K562 (cell line): ENCODE results near the gene C6orf89. TPM values are rescaled to one million over a fixed set of nuclear protein-coding genes. Genes with fewer than 3 reads are reported as not detected.
A peak's percentile ranks its signal among the peaks of the same experiment; 100 is the strongest.

Experiments
- BACH1 ChIP-seq: fragments of 200-800 bp; sonication (Bioruptor generic); IDR thresholded peaks from 2 replicates; pipeline ENCODE4 v1.6.1; 2016; ENCODE audit warnings: missing genetic modification characterization, missing compliant biosample characterization
- DDX20 ChIP-seq: fragments of 450-650 bp; IDR thresholded peaks from 2 replicates; pipeline ENCODE4 v1.6.1; 2016; ENCODE audit warnings: missing genetic modification characterization, low read depth, mild to moderate bottlenecking, missing compliant biosample characterization, moderate library complexity
- E2F3 ChIP-seq: fragments of 250-450 bp; sonication (Bioruptor Pico); IDR thresholded peaks from 2 replicates; pipeline ENCODE4 v1.4.0; 2020; ENCODE audit warnings: mild to moderate bottlenecking
- HOXB6 ChIP-seq: fragments of 250-450 bp; sonication (Bioruptor Pico); IDR thresholded peaks from 2 replicates; pipeline ENCODE4 v1.5.1; 2022; ENCODE audit warnings: mild to moderate bottlenecking, borderline replicate concordance
- ID3 ChIP-seq, 2 experiments: fragments of 250-450 bp in 1 of 2; fragments of 450-650 bp in 1 of 2; sonication (Bioruptor Pico) in 1 of 2; IDR thresholded peaks; 2 replicates each; pipeline versions ENCODE4 v1.6.1 to v1.8.0; 2016 to 2021; ENCODE audit warnings: mild to moderate bottlenecking in 2 of 2, moderate library complexity in 2 of 2, missing compliant biosample characterization in 1 of 2, missing genetic modification characterization in 1 of 2
- MECOM ChIP-seq: fragments of 250-450 bp; sonication (Bioruptor Pico); IDR thresholded peaks from 2 replicates; pipeline ENCODE4 v1.8.0; 2022; ENCODE audit warnings: inconsistent platforms
- NCOA6 ChIP-seq: fragments of 450-650 bp; IDR thresholded peaks from 2 replicates; pipeline ENCODE4 v1.6.1; 2017; ENCODE audit warnings: mild to moderate bottlenecking
- NKRF ChIP-seq: fragments of 450-650 bp; IDR thresholded peaks from 2 replicates; pipeline ENCODE4 v1.6.1; 2016; ENCODE audit warnings: borderline replicate concordance
- NR4A1 ChIP-seq, 2 experiments: fragments of 250-450 bp in 1 of 2; fragments of 450-650 bp in 1 of 2; sonication (Bioruptor Pico) in 1 of 2; IDR thresholded peaks; 2 replicates each; pipeline versions ENCODE4 v1.4.0 to v1.6.1; 2016 to 2020; ENCODE audit warnings: mild to moderate bottlenecking in 2 of 2, missing compliant biosample characterization in 1 of 2, missing genetic modification characterization in 1 of 2, moderate library complexity in 1 of 2
- PURB ChIP-seq: sonication (generic); formaldehyde crosslinking; IDR thresholded peaks from 2 replicates; pipeline ENCODE4 v1.9.0; 2021; ENCODE audit warnings: low read depth, mild to moderate bottlenecking, missing genetic modification reagents
- STAG1 ChIP-seq: sonication (generic); formaldehyde crosslinking; IDR thresholded peaks from 2 replicates; pipeline ENCODE4 v1.5.0; 2020; ENCODE audit warnings: missing genetic modification reagents, borderline replicate concordance
- TAF9B ChIP-seq: fragments of 450-650 bp; IDR thresholded peaks from 2 replicates; pipeline ENCODE4 v1.6.1; 2018; ENCODE audit warnings: mild to moderate bottlenecking; ENCODE audit not compliant: partially characterized antibody
- TEAD2 ChIP-seq: fragments of 450-650 bp; IDR thresholded peaks from 2 replicates; pipeline ENCODE4 v1.6.1; 2016; ENCODE audit warnings: missing genetic modification characterization, control low read depth, missing compliant biosample characterization
- ZFPM2 ChIP-seq: fragments of 250-450 bp; sonication (Bioruptor Pico); IDR thresholded peaks from 2 replicates; pipeline ENCODE4 v1.5.1; 2022; ENCODE audit warnings: mild to moderate bottlenecking
- ZNF668 ChIP-seq: fragments of 250-450 bp; sonication (Bioruptor Pico); IDR thresholded peaks from 2 replicates; pipeline ENCODE4 v1.8.0; 2022; ENCODE audit warnings: mild to moderate bottlenecking, inconsistent platforms
- polyA plus RNA-seq, 8 experiments: library from polyadenylated mRNA; depleted of rRNA in 4 of 8; stranded (reverse) in 5 of 8; unstranded in 3 of 8; fragments of >200 nt; fragmentation: Nextera tagmentation in 2 of 8; fragmentation: Illumina TruSeq in 1 of 8; extraction: Ambion mirVana in 2 of 8; extraction: Trizol in 1 of 8; gene quantifications; 2 replicates each; pipeline versions ENCODE4 v1.2.1 to v1.2.3, GENCODE V29; 2011 to 2014; ENCODE audit warnings: inconsistent platforms in 1 of 8, missing spikeins in 1 of 8
- total RNA-seq, 7 experiments: library from RNA; depleted of rRNA in 6 of 7; stranded (reverse); fragments of >200 nt in 6 of 7; fragmentation: Illumina TruSeq in 2 of 7; extraction: Trizol in 2 of 7; gene quantifications; 2 replicates each; pipeline versions ENCODE4 v1.2.1 to v1.2.3, GENCODE V29; 2011 to 2021; ENCODE audit warnings: low replicate concordance in 1 of 7
- TF ChIP-seq, protein P1 (sequence below): fragments of 250-450 bp; sonication (Bioruptor Pico); IDR thresholded peaks from 2 replicates; pipeline ENCODE4 v1.8.0; 2021; ENCODE audit warnings: moderate library complexity, mild to moderate bottlenecking, inconsistent platforms
- TF ChIP-seq, protein P2 (sequence below): fragments of 200-800 bp; sonication (Bioruptor generic); IDR thresholded peaks from 2 replicates; pipeline ENCODE4 v1.6.1; 2016; ENCODE audit warnings: missing genetic modification characterization, missing compliant biosample characterization
- TF ChIP-seq, protein P3 (sequence below): fragments of 250-450 bp; sonication (Bioruptor Pico); IDR thresholded peaks from 2 replicates; pipeline ENCODE4 v1.5.0; 2020; ENCODE audit warnings: mild to moderate bottlenecking, borderline replicate concordance

C6orf89 gene
- total and polyA plus RNA-seq, 9 of the 15 experiments (the other 6 are each of a cell fraction or from before 2014, with no cell fraction given) = 35.2 to 111 (median 58.5) TPM

- no peak for TF ChIP-seq NCOA6
- TF ChIP-seq PURB = no peak
- TF ChIP-seq, protein P1, sequence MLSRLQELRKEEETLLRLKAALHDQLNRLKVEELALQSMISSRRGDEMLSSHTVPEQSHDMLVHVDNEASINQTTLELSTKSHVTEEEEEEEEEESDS (CRISPR knock-in tag) = 0 out of 2 replicates have a peak, but pooled peaks have one; percentile 25
- no peak for TF ChIP-seq NKRF
- no peak for TF ChIP-seq HOXB6 (CRISPR knock-in tag)
- peak; percentile 76; the same call in 1 of the 2 replicates for TF ChIP-seq ID3 (CRISPR knock-in tag; IDR thresholded peaks at IDR 0.05)
- peak; percentile 98 for TF ChIP-seq ID3 (tag; IDR thresholded peaks at IDR 0.05)
- peak; percentile 73; the same call in 1 of the 2 replicates for TF ChIP-seq ZFPM2 (CRISPR knock-in tag)
- TF ChIP-seq, protein P2, sequence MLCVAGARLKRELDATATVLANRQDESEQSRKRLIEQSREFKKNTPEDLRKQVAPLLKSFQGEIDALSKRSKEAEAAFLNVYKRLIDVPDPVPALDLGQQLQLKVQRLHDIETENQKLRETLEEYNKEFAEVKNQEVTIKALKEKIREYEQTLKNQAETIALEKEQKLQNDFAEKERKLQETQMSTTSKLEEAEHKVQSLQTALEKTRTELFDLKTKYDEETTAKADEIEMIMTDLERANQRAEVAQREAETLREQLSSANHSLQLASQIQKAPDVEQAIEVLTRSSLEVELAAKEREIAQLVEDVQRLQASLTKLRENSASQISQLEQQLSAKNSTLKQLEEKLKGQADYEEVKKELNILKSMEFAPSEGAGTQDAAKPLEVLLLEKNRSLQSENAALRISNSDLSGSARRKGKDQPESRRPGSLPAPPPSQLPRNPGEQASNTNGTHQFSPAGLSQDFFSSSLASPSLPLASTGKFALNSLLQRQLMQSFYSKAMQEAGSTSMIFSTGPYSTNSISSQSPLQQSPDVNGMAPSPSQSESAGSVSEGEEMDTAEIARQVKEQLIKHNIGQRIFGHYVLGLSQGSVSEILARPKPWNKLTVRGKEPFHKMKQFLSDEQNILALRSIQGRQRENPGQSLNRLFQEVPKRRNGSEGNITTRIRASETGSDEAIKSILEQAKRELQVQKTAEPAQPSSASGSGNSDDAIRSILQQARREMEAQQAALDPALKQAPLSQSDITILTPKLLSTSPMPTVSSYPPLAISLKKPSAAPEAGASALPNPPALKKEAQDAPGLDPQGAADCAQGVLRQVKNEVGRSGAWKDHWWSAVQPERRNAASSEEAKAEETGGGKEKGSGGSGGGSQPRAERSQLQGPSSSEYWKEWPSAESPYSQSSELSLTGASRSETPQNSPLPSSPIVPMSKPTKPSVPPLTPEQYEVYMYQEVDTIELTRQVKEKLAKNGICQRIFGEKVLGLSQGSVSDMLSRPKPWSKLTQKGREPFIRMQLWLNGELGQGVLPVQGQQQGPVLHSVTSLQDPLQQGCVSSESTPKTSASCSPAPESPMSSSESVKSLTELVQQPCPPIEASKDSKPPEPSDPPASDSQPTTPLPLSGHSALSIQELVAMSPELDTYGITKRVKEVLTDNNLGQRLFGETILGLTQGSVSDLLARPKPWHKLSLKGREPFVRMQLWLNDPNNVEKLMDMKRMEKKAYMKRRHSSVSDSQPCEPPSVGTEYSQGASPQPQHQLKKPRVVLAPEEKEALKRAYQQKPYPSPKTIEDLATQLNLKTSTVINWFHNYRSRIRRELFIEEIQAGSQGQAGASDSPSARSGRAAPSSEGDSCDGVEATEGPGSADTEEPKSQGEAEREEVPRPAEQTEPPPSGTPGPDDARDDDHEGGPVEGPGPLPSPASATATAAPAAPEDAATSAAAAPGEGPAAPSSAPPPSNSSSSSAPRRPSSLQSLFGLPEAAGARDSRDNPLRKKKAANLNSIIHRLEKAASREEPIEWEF (CRISPR knock-in tag) = peak; percentile 52; the same call in 1 of the 2 replicates
- peak; percentile 95 for TF ChIP-seq DDX20 (tag)
- TF ChIP-seq TAF9B = no peak
- TF ChIP-seq, protein P3, sequence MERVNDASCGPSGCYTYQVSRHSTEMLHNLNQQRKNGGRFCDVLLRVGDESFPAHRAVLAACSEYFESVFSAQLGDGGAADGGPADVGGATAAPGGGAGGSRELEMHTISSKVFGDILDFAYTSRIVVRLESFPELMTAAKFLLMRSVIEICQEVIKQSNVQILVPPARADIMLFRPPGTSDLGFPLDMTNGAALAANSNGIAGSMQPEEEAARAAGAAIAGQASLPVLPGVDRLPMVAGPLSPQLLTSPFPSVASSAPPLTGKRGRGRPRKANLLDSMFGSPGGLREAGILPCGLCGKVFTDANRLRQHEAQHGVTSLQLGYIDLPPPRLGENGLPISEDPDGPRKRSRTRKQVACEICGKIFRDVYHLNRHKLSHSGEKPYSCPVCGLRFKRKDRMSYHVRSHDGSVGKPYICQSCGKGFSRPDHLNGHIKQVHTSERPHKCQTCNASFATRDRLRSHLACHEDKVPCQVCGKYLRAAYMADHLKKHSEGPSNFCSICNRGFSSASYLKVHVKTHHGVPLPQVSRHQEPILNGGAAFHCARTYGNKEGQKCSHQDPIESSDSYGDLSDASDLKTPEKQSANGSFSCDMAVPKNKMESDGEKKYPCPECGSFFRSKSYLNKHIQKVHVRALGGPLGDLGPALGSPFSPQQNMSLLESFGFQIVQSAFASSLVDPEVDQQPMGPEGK = no peak; the same call in 1 of the 2 replicates
- TF ChIP-seq MECOM (CRISPR knock-in tag) = peak; percentile 88
- peak; percentile 73; the same call in 1 of the 2 replicates for TF ChIP-seq TEAD2 (tag)
- peak; percentile 62; the same call in 1 of the 2 replicates for TF ChIP-seq E2F3
- TF ChIP-seq NR4A1 (CRISPR knock-in tag; IDR thresholded peaks at IDR 0.05) = no peak
- TF ChIP-seq NR4A1 (tag; IDR thresholded peaks at IDR 0.05) = peak; percentile 96
- TF ChIP-seq BACH1 (tag) = peak; percentile 73; the same call in 1 of the 2 replicates
- peak; percentile 96 for TF ChIP-seq ZNF668 (CRISPR knock-in tag)
- TF ChIP-seq STAG1 (CRISPR knock-in tag) = no peak
These were observed 1.1 kb upstream of the C6orf89 start (continued) for GRCh38 chr6:36884610-36885009.
